HepG2 (cell line): ENCODE measurements around the gene TSPYL4. TPM values are rescaled to one million over a fixed set of nuclear protein-coding genes. Genes with fewer than 3 reads are reported as not detected.
A peak's percentile ranks its signal among the peaks of the same experiment; 100 is the strongest.

Experiments used
- ATF4 ChIP-seq, 2 experiments: fragments of 450-650 bp in 1 of 2; sonication (generic) in 1 of 2; formaldehyde crosslinking; IDR thresholded peaks; 2 replicates each; pipeline versions ENCODE4 v1.5.0 to v1.8.0; 2020 to 2022; ENCODE audit warnings: mild to moderate bottlenecking in 1 of 2, missing genetic modification reagents in 1 of 2
- CTCF ChIP-seq: sonication (generic); formaldehyde crosslinking; IDR thresholded peaks from 2 replicates; pipeline ENCODE4 v1.5.0; 2020; ENCODE audit warnings: mild to moderate bottlenecking, missing genetic modification reagents, moderate library complexity
- IKZF1 ChIP-seq: fragments of 450-650 bp; IDR thresholded peaks from 2 replicates; pipeline ENCODE4 v1.7.1; 2016
- MBNL3 ChIP-seq: fragments of 250-450 bp; sonication (Bioruptor Pico); conservative IDR thresholded peaks from 2 replicates; pipeline ENCODE4 v1.8.0; 2022; ENCODE audit warnings: mild to moderate bottlenecking, inconsistent platforms
- MZF1 ChIP-seq: sonication (generic); formaldehyde crosslinking; IDR thresholded peaks from 2 replicates; pipeline ENCODE4 v1.8.1; 2023; ENCODE audit warnings: mild to moderate bottlenecking, missing genetic modification reagents, borderline replicate concordance
- NONO ChIP-seq, 2 experiments: fragments of 450-650 bp in 1 of 2; sonication (generic) in 1 of 2; formaldehyde crosslinking in 1 of 2; IDR thresholded peaks in 1 of 2; conservative IDR thresholded peaks in 1 of 2; 2 replicates each; pipeline versions ENCODE4 v1.6.1 to v1.8.0; 2017 to 2022; ENCODE audit warnings: mild to moderate bottlenecking in 1 of 2, missing genetic modification reagents in 1 of 2, moderate library complexity in 1 of 2
- SSRP1 ChIP-seq: IDR thresholded peaks from 2 replicates; pipeline ENCODE4 v1.6.1; 2016; ENCODE audit warnings: control low read depth
- ZFP62 ChIP-seq: sonication (generic); formaldehyde crosslinking; IDR thresholded peaks from 2 replicates; pipeline ENCODE4 v1.4.0; 2020; ENCODE audit warnings: missing genetic modification reagents
- ZNF530 ChIP-seq: sonication (generic); formaldehyde crosslinking; IDR thresholded peaks from 2 replicates; pipeline ENCODE4 v1.5.0; 2020; ENCODE audit warnings: low read depth, mild to moderate bottlenecking, missing genetic modification reagents
- ZNF687 ChIP-seq: sonication (generic); formaldehyde crosslinking; IDR thresholded peaks from 2 replicates; pipeline ENCODE4 v1.5.1; 2020; ENCODE audit warnings: mild to moderate bottlenecking, missing genetic modification reagents, moderate library complexity
- polyA plus RNA-seq, 8 experiments: library from polyadenylated mRNA; depleted of rRNA in 3 of 8; stranded (reverse) in 7 of 8; unstranded in 1 of 8; fragments of >200 nt; fragmentation: Illumina TruSeq in 4 of 8; extraction: Trizol in 4 of 8; gene quantifications; 2 replicates each; pipeline versions ENCODE4 v1.2.1 to v1.2.3, GENCODE V29; 2011 to 2016; ENCODE audit warnings: low read depth in 4 of 8, missing spikeins in 1 of 8, mixed read lengths in 1 of 8; ENCODE audit not compliant: insufficient read depth in 1 of 8
- total RNA-seq, 5 experiments: library from RNA; depleted of rRNA; stranded (reverse); fragments of >200 nt; fragmentation: Illumina TruSeq; extraction: Trizol; gene quantifications; 2 replicates each; pipeline ENCODE4 v1.2.3, GENCODE V29; 2016; ENCODE audit warnings: low read depth in 1 of 5
- TF ChIP-seq, protein P1 (sequence below): sonication (generic); formaldehyde crosslinking; conservative IDR thresholded peaks from 2 replicates; pipeline ENCODE4 v1.4.0; 2020; ENCODE audit warnings: missing genetic modification reagents
- TF ChIP-seq, protein P2 (sequence below): sonication (generic); formaldehyde crosslinking; IDR thresholded peaks from 2 replicates; pipeline ENCODE4 v1.4.0; 2020; ENCODE audit warnings: missing genetic modification reagents

The TSPYL4 gene
- total and polyA plus RNA-seq, 2 of the 13 experiments (the other 11 are each of a cell fraction or from before 2014, with no cell fraction given) = 18.0 to 19.7 TPM

GRCh38 chr6:116279232-116280160 lies 25.6 kb upstream of the TSPYL4 start, which contains the start of gene TSPYL1 (continued):
- TF ChIP-seq ZNF687 (peak; percentile 94), CTCF (peak; percentile 59), ZFP62 (CRISPR knock-in tag) (no peak), ZNF530 (CRISPR knock-in tag) (no peak), MZF1 (peak; percentile 96), ATF4 (CRISPR knock-in tag; IDR thresholded peaks at IDR 0.05) (peak in 1 of 2 experiments; percentile 78; a peak in 2 of 4 replicates), SSRP1 (CRISPR knock-in tag) (peak; percentile 37; the same call in 1 of the 2 replicates), IKZF1 (no peak), MBNL3 (CRISPR knock-in tag) (no peak), NONO (IDR thresholded peaks at IDR 0.05) (no peak), NONO (CRISPR knock-in tag; conservative IDR thresholded peaks at IDR 0.05) (peak; percentile 63; the same call in 1 of the 2 replicates)
- TF ChIP-seq, protein P1, sequence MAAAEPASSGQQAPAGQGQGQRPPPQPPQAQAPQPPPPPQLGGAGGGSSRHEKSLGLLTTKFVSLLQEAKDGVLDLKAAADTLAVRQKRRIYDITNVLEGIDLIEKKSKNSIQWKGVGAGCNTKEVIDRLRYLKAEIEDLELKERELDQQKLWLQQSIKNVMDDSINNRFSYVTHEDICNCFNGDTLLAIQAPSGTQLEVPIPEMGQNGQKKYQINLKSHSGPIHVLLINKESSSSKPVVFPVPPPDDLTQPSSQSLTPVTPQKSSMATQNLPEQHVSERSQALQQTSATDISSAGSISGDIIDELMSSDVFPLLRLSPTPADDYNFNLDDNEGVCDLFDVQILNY (CRISPR knock-in tag) = no peak
- TF ChIP-seq, protein P2, sequence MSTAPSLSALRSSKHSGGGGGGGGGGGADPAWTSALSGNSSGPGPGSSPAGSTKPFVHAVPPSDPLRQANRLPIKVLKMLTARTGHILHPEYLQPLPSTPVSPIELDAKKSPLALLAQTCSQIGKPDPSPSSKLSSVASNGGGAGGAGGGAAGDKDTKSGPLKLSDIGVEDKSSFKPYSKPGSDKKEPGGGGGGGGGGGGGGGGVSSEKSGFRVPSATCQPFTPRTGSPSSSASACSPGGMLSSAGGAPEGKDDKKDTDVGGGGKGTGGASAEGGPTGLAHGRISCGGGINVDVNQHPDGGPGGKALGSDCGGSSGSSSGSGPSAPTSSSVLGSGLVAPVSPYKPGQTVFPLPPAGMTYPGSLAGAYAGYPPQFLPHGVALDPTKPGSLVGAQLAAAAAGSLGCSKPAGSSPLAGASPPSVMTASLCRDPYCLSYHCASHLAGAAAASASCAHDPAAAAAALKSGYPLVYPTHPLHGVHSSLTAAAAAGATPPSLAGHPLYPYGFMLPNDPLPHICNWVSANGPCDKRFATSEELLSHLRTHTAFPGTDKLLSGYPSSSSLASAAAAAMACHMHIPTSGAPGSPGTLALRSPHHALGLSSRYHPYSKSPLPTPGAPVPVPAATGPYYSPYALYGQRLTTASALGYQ (CRISPR knock-in tag) = peak; percentile 82
